Measurements from ENCODE around the gene LRWD1.
"Not testable (repeated sequence)": the region's sequence is repeated elsewhere in the genome, so short reads cannot be mapped to it uniquely, and the experiment has no call there.

LRWD1 gene

DNA sequence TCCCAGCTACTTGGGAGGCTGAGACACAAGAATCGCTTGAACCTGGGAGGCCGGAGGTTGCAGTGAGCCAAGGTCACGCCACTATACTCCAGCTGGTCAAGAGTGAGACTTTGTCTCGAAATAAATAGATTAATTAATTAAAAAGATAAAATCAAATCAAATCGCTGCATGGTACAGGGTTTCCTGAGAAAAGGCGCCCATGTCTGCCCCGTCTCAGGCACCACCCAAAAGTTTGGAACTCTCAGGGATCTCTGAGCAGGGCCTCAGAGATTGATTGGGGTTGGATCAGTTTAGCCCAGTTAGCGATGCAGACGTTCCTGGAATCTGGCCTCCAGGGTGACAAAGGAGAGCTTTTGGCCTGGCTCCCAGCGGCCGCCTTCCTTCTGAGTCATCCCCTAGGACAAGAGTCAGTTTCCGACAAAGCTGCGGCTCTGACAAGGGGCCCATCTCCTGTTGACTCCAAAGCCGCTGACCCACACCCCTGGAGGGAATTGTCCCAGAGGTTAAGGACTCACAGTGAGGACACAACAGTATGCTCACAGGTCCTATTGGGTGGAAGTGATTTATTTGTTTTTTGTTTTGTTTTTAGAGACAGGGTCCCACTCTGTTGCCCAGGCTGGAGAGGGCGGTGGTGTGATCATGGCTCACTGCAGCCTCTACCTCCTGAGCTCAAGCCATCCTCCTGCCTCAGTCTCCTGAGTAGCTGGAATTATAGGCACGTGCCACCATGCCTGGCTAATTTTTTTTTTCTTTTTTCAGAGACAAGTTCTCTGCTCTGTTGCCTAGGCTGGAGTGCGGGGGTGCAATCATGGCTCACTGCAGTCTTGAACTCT, 24.6 kb upstream of the LRWD1 start:
- peak in 4 of 51 donors; percentile 9 to 56 (median 26) for DNase-seq

DNA sequence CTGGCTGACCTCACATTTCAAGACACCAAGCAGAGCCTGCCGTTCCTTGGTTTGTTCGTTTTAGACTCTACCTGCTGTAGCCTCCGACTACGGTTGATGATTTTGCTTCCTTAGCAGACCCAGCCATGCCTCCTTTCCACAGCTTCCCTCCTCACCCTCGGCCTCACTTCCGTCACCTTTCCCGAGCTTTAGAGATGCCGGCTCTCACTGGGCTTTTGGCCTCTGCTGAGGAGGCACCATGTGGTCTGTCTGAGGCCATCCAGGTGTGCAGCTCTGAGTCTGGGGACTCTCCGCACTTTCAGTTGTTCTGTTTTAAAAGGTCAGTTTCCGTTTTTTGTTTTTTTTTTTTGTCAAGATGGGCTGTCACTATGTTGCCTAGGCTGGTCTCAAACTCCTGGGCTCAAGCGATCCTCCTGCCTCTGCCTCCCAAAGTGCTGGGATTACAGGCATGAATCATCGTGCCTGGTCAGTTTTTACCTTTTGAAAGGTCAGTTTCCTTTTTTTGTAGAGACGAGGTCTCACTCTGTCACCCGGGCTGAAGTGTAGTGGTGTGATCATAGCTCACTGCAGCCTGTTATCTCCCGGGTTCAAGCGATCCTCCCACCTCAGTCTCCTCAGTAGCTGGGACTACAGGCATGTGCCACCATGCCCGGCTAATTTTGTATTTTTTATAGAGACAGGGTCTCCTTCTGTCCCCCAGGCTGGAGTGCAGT, 19.7 kb upstream of the LRWD1 start:
- no peak for DNase-seq

DNA sequence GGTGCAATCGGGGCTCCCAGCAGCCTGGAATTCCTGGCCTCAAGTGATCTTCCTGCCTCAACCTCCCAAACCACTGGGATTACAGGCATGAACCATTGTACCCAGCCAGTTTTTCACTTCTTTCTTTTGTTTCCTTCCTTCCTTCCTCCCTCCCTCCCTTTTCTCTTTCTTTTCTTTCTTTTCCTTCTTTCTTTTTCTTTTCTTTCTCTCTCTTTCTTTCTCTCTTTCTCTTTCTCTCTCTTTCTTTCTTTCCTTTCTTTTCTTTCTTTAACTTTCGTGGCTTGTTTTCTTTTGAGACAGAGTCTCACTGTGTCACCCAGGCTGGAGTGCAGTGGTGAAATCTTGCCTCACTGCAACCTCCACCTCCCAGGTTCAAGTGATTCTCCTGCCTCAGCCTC, 19.1 kb upstream of the LRWD1 start:
- no peak for DNase-seq

DNA sequence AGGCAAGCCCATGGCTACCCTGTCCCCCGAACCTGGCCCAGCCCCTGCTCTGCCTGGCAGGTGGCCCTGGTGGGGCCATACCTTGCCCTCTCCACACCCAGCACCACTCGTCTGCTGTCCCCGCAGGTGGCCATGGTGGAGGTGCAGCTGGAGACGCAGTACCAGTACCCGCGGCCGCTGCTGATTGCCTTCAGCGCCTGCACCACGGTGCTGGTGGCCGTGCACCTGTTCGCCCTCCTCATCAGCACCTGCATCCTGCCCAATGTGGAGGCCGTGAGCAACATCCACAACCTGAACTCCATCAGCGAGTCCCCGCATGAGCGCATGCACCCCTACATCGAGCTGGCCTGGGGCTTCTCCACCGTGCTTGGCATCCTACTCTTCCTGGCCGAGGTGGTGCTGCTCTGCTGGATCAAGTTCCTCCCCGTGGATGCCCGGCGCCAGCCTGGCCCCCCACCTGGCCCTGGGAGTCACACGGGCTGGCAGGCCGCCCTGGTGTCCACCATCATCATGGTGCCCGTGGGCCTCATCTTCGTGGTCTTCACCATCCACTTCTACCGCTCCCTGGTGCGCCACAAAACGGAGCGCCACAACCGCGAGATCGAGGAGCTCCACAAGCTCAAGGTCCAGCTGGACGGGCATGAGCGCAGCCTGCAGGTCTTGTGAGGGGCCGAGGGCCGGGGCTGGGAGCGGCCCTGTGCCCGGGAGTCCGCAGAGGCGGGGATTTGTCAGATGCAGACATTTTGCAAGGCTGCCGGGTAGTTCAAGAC, 18.2 kb upstream of the LRWD1 start:
- DNase-seq: no peak

DNA sequence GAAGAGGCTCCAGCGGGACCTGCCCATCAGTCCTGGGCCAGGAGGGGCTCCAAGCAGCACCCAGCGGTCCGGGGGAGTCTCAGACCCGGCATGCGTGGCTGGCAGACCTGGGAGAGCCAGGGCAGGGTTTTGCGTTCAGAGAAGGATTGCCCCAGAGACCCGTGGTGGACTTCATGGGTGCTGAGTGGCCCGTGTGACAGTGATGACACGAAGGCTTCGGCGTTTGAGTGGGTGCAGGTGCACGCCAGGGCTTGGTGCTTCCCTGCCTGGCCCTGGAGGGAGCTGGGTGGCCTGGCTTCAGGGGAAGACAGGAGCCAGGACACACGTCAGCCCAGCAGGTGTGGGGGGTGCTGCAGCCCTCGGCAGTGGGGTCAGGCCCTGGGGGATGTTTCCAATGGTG, 17.5 kb upstream of the LRWD1 start:
- DNase-seq: no peak

DNA sequence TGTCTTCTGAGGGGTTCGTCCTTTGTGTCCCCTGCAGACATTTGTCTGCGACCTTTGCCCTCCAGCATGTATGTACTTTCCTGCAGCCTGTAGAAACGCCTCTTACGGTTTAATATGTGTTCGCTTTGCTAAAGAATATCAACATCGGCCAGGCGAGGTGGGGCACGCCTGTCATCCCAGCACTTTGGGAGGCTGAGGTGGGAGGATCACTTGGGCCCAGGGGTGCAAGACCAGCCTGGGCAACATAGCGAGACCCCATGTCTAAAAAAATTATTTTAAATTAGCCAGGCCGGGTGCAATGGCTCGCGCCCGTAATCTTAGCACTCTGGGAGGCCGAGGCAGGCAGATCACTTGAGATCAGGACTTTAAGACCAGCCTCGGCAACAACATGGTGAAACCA, 15.6 kb upstream of the LRWD1 start:
- DNase-seq: no peak

DNA sequence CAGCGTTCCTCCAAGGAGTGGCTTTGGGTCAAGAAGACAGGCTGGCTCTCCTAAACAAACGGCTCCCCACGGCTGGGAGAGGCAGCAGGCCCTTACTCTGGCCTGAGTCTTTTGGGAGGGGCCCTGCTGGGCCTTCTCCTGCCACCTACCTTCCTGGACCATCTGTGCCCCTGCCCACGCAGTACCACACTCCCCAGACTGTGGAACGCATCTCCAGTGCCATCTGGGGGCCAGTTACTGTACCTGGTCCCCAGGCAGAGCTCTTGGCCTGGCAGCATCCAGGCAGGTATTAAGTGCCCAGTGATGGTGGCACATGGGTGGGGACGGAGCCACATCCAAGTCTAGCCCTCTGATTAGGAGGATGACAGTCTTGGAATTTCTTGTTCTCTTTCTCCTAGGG, 14.5 kb upstream of the LRWD1 start:
- DNase-seq: no peak

DNA sequence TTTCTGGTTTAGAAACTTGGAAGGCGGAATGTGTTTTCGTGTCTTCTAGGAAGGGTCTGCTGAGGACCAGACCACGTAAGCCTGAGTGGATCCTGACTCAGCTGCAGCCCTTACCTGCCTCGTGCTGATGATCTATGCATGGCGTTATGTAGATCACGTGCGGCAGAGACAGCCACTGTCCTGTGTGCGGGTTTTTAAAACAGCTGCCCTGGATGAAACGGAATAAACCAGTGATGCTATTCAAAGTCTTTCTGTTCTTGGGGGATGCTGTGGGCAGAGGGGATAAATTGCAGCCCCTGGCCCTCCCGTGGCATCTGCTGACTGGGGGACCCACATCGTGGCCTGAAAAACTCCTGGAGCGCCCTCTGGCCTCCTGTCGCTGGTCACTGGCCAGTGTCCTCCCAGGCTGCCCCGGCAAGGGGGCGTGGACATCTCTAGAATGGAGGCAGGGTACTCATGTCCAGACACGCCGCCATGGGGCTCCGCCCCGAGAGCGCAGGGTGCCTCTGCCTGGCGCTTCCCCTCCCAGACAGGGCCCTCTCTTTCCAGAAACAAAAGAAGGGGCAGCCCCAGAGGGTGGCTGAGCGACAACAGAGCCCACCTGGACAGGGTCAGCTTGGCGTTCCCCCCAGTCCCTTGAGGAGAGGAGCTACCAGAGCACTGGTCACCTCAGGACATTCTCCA, 13.3 kb upstream of the LRWD1 start:
- DNase-seq: no peak

DNA sequence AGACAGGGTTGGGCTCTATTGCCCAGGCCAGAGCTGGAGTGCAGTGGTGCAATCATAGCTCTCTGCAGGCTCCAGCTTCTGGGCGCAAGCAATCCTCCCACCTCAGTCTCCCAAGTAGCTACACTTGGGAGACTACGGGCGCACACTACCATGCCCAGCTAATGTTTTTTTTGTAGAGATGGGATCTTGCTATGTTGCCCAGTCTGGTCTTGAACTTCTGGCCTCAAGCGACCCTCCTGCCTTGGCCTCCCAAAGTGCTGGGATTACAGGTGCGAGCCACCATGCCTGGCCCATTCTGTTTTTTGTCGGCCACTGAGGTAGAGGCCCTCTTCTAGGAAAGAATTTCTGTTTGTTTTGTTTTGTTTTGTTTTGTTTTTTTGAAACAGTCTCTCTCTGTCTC, 12.3 kb upstream of the LRWD1 start:
- no peak for DNase-seq

DNA sequence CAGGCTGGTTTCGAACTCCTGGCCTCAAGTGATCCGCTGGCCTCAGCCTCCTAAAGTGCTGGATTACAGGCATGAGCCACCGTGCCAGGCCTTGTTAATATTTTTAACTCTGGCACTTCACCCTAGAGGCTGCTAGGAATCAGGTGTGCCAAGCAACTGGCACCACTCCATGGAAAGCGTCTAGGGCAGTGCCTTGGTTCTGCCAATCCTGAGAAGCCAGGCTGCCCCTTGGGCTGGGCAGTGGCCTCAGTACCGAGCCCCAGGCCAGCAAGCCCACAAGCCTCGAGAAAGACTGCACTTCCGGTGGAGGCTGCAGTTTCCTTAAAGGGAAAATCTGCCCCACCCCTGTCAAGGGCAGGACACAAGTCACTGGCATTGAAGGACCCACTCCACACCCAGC, 11.5 kb upstream of the LRWD1 start:
- DNase-seq: no peak

DNA sequence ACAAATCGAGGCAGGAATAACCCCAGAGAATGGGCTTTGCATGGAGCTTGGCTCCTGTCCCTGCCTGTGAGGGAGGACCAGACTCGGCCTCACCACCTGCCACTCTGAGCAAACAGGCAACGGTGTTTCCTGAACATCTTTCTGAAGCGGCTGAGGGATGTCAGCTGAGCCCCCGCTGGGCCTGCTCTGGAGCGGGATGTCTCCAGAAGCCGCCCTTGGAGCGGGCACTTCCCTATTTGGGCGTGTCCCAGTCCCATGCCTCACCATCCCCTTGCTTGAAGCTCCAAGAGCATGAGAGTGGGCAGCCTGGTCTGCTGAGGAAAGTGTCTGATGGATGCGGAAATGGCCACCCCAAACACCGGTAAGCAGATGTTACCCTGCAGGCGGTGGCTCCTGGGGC, 10.3 kb upstream of the LRWD1 start:
- no peak for DNase-seq

DNA sequence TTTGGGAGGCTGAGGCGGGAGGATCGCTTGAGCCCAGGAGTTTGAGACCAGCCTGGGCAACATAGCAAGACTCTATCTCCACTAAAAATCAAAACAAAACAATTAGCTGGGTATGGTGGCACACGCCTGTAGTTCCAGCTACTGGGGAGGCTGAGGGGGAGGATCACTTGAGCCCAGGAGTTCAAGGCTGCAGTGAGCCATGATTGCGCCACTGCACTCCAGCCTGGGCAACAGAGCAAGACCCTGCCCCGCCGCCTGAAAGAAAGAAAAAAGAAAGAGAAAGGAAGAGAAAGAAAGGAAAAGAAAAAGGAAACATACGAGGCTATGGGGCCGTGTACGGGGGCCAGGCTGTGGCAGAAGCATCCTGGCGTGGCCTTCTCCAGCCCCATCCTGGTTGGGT, 9.9 kb upstream of the LRWD1 start:
- not testable (repeated sequence) for DNase-seq

DNA sequence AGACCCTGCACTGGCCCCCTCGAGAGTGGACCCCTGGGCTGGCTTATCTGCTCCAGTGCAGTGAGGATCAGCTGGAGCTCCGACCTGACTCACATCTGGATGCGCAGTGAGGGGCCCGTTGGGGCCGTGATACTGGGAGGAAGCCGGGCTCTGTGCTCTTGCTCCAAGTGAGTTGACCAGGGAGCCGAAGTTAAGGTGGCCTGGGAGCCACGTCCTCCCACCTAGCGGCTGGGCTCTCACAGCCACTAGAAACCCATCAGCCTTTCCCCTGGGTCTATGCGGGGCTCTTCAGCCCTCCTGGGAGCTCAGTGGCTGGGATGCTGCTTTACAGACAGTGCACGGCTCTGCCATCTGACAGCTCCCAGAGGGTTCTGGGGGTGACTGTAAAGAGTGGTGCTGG, 9.2 kb upstream of the LRWD1 start:
- no peak for DNase-seq

DNA sequence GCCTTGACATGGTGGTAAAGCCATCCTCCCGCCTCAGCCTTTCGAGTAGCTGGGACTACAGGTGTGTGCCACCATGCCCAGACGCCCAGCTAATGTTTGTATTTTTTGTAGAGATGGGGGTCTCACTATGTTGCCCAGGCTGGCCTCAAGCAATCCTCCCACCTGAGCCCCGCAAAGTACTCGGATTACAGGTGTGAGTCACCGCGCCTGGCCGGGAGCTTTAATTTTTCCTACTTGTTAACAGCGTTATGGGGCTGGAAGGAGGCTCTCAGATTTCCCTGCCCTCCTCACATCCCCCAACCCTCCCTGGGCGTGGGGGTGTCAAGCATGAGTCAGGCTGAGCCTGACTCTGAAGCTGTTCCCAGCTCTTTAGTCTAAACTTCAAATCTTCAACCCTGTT, 8.5 kb upstream of the LRWD1 start:
- DNase-seq: peak in 2 of 51 donors; percentile 21 to 34

DNA sequence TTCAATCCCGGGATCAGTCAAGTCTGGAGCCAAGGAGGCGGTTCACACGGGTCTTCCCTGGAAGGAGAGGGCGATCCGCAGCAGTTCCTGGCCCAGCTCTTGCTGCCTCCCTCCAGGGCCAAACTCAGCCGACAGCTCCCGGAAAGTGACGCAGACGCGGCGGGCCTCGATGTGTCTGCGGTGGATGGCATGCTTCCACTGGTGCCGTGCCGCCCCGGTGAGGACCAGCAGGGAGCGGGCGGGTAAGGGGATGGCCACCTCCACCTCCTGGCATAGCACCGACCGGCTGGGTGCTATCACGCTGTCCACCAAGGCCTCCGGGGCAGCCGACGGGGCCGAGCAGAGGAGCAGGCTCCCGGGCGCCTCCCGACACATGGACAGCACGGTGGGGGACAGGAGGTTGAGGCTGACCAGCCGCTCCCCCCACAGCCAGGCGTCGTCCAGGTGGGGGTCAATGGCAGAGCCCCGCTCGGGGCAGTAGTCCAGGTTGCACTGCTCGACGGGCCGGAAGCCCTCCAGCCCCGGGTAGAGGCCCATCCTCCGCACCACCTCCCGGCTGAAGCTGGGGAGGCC, 7.3 kb upstream of the LRWD1 start:
- no peak for DNase-seq

DNA sequence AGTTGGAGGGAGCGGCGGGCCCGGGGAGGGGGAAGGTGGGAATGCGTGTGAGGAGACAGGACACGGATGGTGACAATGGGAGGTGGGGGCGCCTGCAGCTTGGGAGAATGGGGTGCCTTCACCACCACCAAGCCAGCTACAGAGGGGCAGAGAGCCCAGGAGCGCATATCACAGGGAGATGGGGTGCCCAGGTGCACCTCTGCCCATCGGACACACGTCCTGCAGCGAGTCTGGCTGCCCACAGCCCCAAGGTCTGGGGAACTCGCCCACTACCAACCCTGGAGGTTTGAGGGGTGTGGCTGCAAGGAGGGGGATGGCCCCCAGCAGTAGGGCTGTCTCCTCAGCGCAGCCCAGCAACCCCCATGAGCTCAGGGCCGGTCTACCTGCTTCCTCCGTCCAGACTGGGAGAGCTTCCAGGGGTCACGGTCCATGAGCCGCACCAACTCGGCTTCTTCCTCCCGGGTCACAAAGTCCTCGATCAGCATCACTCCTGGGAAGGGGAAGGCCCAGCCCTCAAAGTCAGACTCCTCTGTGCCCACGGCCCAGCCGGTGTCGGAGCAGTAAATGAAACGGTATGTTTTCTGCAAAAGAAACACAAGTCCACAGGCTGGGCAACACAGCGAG, 5.5 kb upstream of the LRWD1 start:
- DNase-seq: no peak

DNA sequence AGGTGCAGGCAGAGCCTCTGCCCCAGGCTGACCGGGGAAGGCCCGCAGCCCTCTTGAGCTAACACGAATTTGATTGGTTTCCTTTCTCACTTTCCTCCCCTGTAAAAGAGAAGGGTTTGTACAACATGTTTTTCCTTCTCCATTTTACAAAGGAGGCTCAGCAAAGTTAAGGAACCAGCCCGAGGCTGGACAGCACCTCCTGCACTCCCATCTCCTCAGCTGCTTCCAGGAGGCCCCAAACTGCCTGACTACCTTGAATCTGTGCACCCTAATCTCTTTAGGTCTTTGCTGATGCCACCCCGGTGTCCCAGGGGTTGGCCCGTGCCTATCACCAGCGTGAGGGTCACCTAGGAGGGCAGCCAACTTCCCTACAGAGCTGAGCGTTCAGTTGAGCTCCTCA, 4.3 kb upstream of the LRWD1 start:
- DNase-seq: no peak

DNA sequence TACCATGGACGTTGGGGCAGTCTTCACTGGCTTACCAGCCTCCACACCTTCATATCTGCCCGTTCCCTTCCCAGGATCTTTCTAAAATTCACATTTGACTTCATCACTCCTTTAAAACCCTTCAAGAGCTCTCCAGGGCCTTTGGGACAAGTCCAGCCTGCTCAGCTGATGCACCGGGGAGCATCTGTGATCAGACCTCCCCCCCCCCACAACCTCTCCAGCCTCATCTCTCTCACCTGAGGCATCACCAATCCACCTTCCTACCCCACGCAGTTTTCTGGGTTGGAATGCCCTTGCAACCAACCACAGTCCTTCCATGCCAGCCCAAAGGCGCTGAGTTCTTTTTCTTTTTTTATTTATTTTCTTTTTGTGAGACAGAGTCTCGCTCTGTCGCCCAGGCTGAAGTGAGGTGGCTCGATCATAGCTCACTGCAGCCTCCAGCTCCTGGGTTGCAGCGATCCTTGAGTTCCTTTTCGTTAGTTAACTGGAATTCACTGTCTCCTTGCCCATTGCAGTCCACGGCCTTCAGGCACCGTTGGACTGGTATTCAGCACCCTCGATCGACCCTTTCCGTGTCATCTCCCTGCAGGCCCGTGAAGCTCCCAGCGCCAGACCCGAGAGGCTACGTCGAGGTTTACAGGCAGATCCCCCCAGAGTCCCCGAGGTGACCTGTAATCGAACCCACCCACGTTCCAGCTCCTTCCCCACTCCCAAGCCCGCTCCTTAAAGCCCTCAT, 775 bp upstream of the LRWD1 start:
- peak in 1 of 51 donors; percentile 20 for DNase-seq

DNA sequence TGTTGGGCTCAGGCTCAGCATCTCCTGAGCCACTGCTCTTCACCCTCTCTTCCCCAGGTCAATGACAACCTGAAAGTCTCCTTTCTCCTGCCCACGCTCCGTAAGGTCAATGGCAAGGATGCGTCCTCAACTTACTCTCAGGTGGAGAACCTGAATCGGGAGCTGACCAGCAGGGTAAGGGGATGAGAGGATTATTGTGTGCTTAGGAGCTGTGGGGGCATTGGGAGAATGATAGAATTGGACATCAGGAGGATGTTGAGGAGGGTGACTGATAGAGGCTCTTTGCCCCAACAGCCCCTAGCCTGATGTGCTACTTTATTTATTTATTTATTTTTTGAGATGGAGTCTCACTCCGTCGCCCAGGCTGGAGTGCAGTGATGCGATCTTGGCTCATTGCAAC, 1.3 kb downstream of the LRWD1 start:
- no peak for DNase-seq

Data from hypothalamus (tissue), 51 donors.